Neuronal stem cell (in vitro differentiated cells): ENCODE measurements around the gene EML4.

ENCODE experiments used
- DNase-seq: peaks from one replicate; pipeline ENCODE4 v3.0.0-alpha.2; 2013; ENCODE audit warnings: low spot score
- H2AFZ ChIP-seq: one replicate; pipeline ENCODE4 v1.6.1; 2013; ENCODE audit warnings: mild to moderate bottlenecking, low read length, inconsistent platforms
- H2AK5ac ChIP-seq: 2 replicates; pipeline ENCODE4 v1.6.1; 2013; ENCODE audit warnings: low read depth, mild to moderate bottlenecking, inconsistent platforms, low read length, moderate library complexity, mixed read lengths
- H2BK120ac ChIP-seq: 2 replicates; pipeline ENCODE4 v1.6.1; 2013; ENCODE audit warnings: low read depth, mild to moderate bottlenecking, inconsistent platforms, low read length, moderate library complexity, mixed read lengths
- H2BK12ac ChIP-seq: one replicate; pipeline ENCODE4 v1.6.1; 2013; ENCODE audit warnings: low read length, inconsistent platforms
- H2BK15ac ChIP-seq: 2 replicates; pipeline ENCODE4 v1.6.1; 2013; ENCODE audit warnings: mild to moderate bottlenecking, low read length, inconsistent platforms, mixed read lengths
- H2BK5ac ChIP-seq: one replicate; pipeline ENCODE4 v1.6.1; 2013; ENCODE audit warnings: inconsistent platforms, mild to moderate bottlenecking, low read length, moderate library complexity
- H3K14ac ChIP-seq: one replicate; pipeline ENCODE4 v1.6.1; 2013; ENCODE audit warnings: low read length, inconsistent platforms
- H3K18ac ChIP-seq: 2 replicates; pipeline ENCODE4 v1.6.1; 2013; ENCODE audit warnings: low read length, inconsistent platforms
- H3K23ac ChIP-seq: 2 replicates; pipeline ENCODE4 v1.6.1; 2013; ENCODE audit warnings: low read depth, mild to moderate bottlenecking, mixed read lengths, low read length, inconsistent platforms; ENCODE audit not compliant: poor library complexity
- H3K27ac ChIP-seq: replicated peaks from 3 replicates; pipeline ENCODE4 v1.5.1; 2013; ENCODE audit warnings: low read length, inconsistent platforms
- H3K27me3 ChIP-seq, 3 experiments: 2 replicates each; pipeline ENCODE4 v1.6.1; 2013; ENCODE audit warnings: low read length in 3 of 3, mild to moderate bottlenecking in 2 of 3, inconsistent platforms in 1 of 3, low read depth in 1 of 3, mixed read lengths in 1 of 3, moderate library complexity in 1 of 3; ENCODE audit not compliant: control insufficient read depth in 3 of 3, insufficient read depth in 3 of 3
- H3K36me3 ChIP-seq, 2 donors: replicated peaks in 1 of 2; 2 replicates each; pipeline ENCODE4 v1.6.1; 2013; ENCODE audit warnings: low read length in 2 of 2; ENCODE audit not compliant: control insufficient read depth in 2 of 2, insufficient read depth in 2 of 2
- H3K4ac ChIP-seq: 2 replicates; pipeline ENCODE4 v1.6.1; 2013; ENCODE audit warnings: inconsistent platforms, mild to moderate bottlenecking, low read length, moderate library complexity
- H3K4me1 ChIP-seq, 2 donors: 1 replicate in 1 of 2; 2 replicates in 1 of 2; pipeline ENCODE4 v1.6.1; 2013; ENCODE audit warnings: low read length in 2 of 2, low read depth in 1 of 2; ENCODE audit not compliant: control insufficient read depth in 2 of 2, insufficient read depth in 1 of 2
- H3K4me2 ChIP-seq: one replicate; pipeline ENCODE4 v1.6.1; 2013; ENCODE audit warnings: mild to moderate bottlenecking, low read length, inconsistent platforms; ENCODE audit not compliant: insufficient read depth, poor library complexity, severe bottlenecking
- H3K4me3 ChIP-seq, 2 donors: 2 replicates each; pipeline ENCODE4 v1.5.1; 2013; ENCODE audit warnings: low read length in 2 of 2, mild to moderate bottlenecking in 2 of 2, inconsistent platforms in 1 of 2, moderate library complexity in 1 of 2
- H3K79me1 ChIP-seq: one replicate; pipeline ENCODE4 v1.6.1; 2013; ENCODE audit warnings: low read depth, mild to moderate bottlenecking, inconsistent platforms, low read length, moderate library complexity
- H3K9ac ChIP-seq: one replicate; pipeline ENCODE4 v1.6.1; 2013; ENCODE audit warnings: mild to moderate bottlenecking, low read depth, low read length, inconsistent platforms; ENCODE audit not compliant: poor library complexity
- H3K9me3 ChIP-seq, 2 donors: replicated peaks in 1 of 2; 2 replicates each; pipeline versions ENCODE3 to v1.6.1; 2013; ENCODE audit warnings: low read length in 2 of 2, mild to moderate bottlenecking in 2 of 2, inconsistent platforms in 1 of 2, low read depth in 1 of 2, mixed read lengths in 1 of 2, moderate library complexity in 1 of 2; ENCODE audit not compliant: control insufficient read depth in 2 of 2, insufficient read depth in 1 of 2
- H4K8ac ChIP-seq: one replicate; pipeline ENCODE4 v1.6.1; 2013; ENCODE audit warnings: low read depth, mild to moderate bottlenecking, inconsistent platforms, low read length, moderate library complexity
- H4K91ac ChIP-seq: one replicate; pipeline ENCODE4 v1.6.1; 2013; ENCODE audit warnings: low read length, low read depth, mild to moderate bottlenecking, inconsistent platforms; ENCODE audit not compliant: poor library complexity
- WGBS, 2 donors: extraction: QIAGEN DNeasy Blood & Tissue Kit; methylation state at CpG; one replicate each; pipeline ENCODE4 v1.1.7; 2013; ENCODE audit warnings: missing lambda C conversion rate in 2 of 2, mixed read lengths in 1 of 2; ENCODE audit not compliant: insufficient read length in 2 of 2, insufficient replicate concordance in 1 of 2; ENCODE audit errors: extremely low coverage in 2 of 2; 5-methylcytosine and 5-hydroxymethylcytosine counted together

Gene EML4

DNA sequence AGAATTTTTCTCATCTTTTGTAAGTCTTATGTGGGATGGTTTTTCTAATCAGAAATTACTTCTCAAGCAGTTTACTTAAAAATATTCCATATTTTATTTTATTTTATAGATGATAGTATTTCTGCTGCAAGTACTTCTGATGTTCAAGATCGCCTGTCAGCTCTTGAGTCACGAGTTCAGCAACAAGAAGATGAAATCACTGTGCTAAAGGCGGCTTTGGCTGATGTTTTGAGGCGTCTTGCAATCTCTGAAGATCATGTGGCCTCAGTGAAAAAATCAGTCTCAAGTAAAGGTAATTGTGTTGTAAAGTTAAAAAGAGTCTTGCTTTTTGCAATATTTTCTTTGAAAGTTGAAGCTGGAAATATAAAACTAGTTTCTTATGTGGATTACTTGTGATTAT, 76.2 kb downstream of the EML4 start:
- WGBS, 2 donors: no CpG with 5 or more reads among the region's 4 CpGs
- H3K18ac ChIP-seq: no peak overlapping the region
- H3K27me3 ChIP-seq: no peaks in the 10 kb centered on the region
- no peaks in the 10 kb centered on the region for H3K79me1 ChIP-seq
- no peak overlapping the region for H3K4me3 ChIP-seq
- H2AK5ac ChIP-seq: no peak overlapping the region
- H3K9ac ChIP-seq: no peak overlapping the region
- no peak overlapping the region for H2BK120ac ChIP-seq
- no peak overlapping the region for H2BK5ac ChIP-seq
- no peak overlapping the region for H2AFZ ChIP-seq
- no peak overlapping the region for H2BK15ac ChIP-seq
- no peak overlapping the region for H3K14ac ChIP-seq
- H3K23ac ChIP-seq: no peak overlapping the region
- H3K4me1 ChIP-seq: no peaks in the 10 kb centered on the region
- no peak overlapping the region for H3K4me2 ChIP-seq
- no peak overlapping the region for H3K4ac ChIP-seq
- H4K8ac ChIP-seq: no peak overlapping the region
- DNase-seq: no peak
- H3K27ac ChIP-seq: no peak overlapping the region
- H4K91ac ChIP-seq: no peak overlapping the region
- no peak overlapping the region for H2BK12ac ChIP-seq
- peaks cover 0 to 3% of the 10 kb centered on the region in 2 donors for H3K9me3 ChIP-seq
- H3K36me3 ChIP-seq: peaks cover 1 to 45% of the 10 kb centered on the region in 2 donors

DNA sequence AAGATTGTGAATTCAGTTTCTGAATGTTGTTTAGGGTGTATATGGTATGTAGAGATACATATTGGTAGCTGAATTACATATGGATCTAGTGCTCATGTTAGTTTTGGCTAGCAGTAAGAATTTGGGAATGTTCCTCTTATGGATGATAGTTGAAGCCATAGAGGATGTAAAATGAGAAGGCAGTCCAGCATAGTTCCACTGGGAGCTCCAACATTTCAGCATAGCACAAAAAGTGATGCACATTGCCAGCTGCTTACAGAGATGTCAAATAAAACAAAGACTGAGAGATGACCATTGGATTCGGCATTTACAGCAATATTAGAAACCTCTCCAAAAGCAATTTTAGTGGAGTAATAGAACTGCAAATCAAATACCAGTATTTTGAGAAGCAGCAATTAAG, 77.4 kb downstream of the EML4 start:
- Histone ChIP-seq H3K79me1 (no peaks in the 10 kb centered on the region), H3K14ac (no peak overlapping the region), H3K4me3 (no peak overlapping the region), H3K9ac (no peak overlapping the region), H4K8ac (no peak overlapping the region), H2BK12ac (no peak overlapping the region), H3K27ac (no peak overlapping the region), H2AFZ (no peak overlapping the region), H3K9me3 (peaks cover 0 to 3% of the 10 kb centered on the region in 2 donors), H3K4me2 (no peak overlapping the region), H3K27me3 (no peaks in the 10 kb centered on the region), H3K18ac (no peak overlapping the region), H3K36me3 (peaks cover 3 to 55% of the 10 kb centered on the region in 2 donors), H4K91ac (no peak overlapping the region), H3K4ac (no peak overlapping the region), H2AK5ac (no peak overlapping the region), H2BK5ac (no peak overlapping the region), H3K4me1 (no peaks in the 10 kb centered on the region), H3K23ac (no peak overlapping the region), H2BK15ac (no peak overlapping the region), H2BK120ac (no peak overlapping the region)
- no CpG with 5 or more reads among the region's 1 CpG for WGBS, 2 donors
- DNase-seq: no peak

DNA sequence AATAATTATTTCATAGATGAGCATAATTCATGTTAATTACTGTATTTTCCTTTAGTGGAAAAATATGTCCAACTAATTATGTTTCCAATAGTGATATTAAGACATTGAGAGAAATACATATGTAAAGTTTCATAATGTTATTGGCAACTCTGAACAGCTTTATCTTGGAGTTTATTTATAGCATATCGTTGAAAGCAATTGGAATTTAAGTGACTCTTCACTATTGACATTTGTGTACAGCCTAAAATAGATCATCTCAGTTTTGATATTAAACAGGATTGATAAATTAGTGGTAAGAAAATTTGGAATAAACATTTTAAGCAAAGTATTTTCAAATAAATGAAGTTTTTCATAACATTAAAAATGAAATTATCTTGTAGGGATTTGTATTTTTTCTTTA, 79.7 kb downstream of the EML4 start:
- H4K91ac ChIP-seq: no peak overlapping the region
- no peak overlapping the region for H3K18ac ChIP-seq
- no peak overlapping the region for H3K4ac ChIP-seq
- no peak overlapping the region for H3K23ac ChIP-seq
- H3K9ac ChIP-seq: no peak overlapping the region
- no CpG with 5 or more reads among the region's 1 CpG for WGBS, 2 donors
- H3K4me2 ChIP-seq: no peak overlapping the region
- no peak for DNase-seq
- H3K14ac ChIP-seq: no peak overlapping the region
- peaks cover 3 to 55% of the 10 kb centered on the region in 2 donors for H3K36me3 ChIP-seq
- no peaks in the 10 kb centered on the region for H3K27me3 ChIP-seq
- H3K4me1 ChIP-seq: peaks cover 0 to 8% of the 10 kb centered on the region in 2 donors
- no peak overlapping the region for H3K27ac ChIP-seq
- H2BK12ac ChIP-seq: no peak overlapping the region
- H2AFZ ChIP-seq: no peak overlapping the region
- H2BK15ac ChIP-seq: no peak overlapping the region
- peaks cover 0 to 3% of the 10 kb centered on the region in 2 donors for H3K9me3 ChIP-seq
- no peaks in the 10 kb centered on the region for H3K79me1 ChIP-seq
- H3K4me3 ChIP-seq: no peak overlapping the region
- H2BK120ac ChIP-seq: no peak overlapping the region
- no peak overlapping the region for H2BK5ac ChIP-seq
- H4K8ac ChIP-seq: no peak overlapping the region
- no peak overlapping the region for H2AK5ac ChIP-seq

DNA sequence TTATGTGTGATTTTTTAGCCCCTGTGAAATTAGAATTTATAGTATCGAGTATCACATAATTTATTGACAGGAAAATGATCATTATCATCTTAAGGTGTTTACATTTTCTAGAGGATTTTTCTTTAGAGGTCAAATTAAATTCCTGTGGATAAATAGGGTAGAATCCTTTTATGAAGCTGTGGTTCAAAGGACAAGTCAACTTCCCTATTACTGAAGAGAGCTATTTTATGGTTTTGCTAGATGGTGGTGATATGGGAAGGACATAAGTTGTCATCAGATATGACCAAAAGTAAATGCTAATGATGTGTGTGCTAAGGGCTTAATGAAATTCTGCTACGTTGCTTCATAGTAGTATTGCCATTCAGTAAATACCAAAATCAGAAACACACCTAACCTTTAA, 80.1 kb downstream of the EML4 start:
- Histone ChIP-seq H3K9ac (no peak overlapping the region), H2BK12ac (no peak overlapping the region), H4K91ac (no peak overlapping the region), H3K4me1 (peaks cover 0 to 8% of the 10 kb centered on the region in 2 donors), H3K4ac (no peak overlapping the region), H2AFZ (no peak overlapping the region), H2BK5ac (no peak overlapping the region), H3K4me3 (no peak overlapping the region), H2BK15ac (no peak overlapping the region), H3K18ac (no peak overlapping the region), H4K8ac (no peak overlapping the region), H3K27ac (no peak overlapping the region), H2BK120ac (no peak overlapping the region), H2AK5ac (no peak overlapping the region), H3K9me3 (peaks cover 0 to 3% of the 10 kb centered on the region in 2 donors), H3K27me3 (no peaks in the 10 kb centered on the region), H3K23ac (no peak overlapping the region), H3K79me1 (no peaks in the 10 kb centered on the region), H3K4me2 (no peak overlapping the region), H3K36me3 (peaks cover 3 to 55% of the 10 kb centered on the region in 2 donors), H3K14ac (no peak overlapping the region)
- no peak for DNase-seq
- no CpG with 5 or more reads among the region's 2 CpGs for WGBS, 2 donors
